H9 (cell line): ENCODE results near the gene RGS6. TPM values are rescaled to one million over a fixed set of nuclear protein-coding genes. Genes with fewer than 3 reads are reported as not detected.

Experiments used
- DNase-seq: peaks from one replicate; pipeline ENCODE4 v3.0.0-alpha.2; 2017
- H2AFZ ChIP-seq: one replicate; pipeline ENCODE4 v1.6.1; 2013; ENCODE audit warnings: mild to moderate bottlenecking, low read length, control low read depth, moderate library complexity
- H2AK5ac ChIP-seq: 2 replicates; pipeline ENCODE4 v1.6.1; 2013; ENCODE audit warnings: low read length, control low read depth, mixed read lengths; ENCODE audit not compliant: insufficient read length
- H2BK120ac ChIP-seq: one replicate; pipeline ENCODE4 v1.6.1; 2013; ENCODE audit warnings: low read depth, mild to moderate bottlenecking, low read length, control low read depth, inconsistent platforms; ENCODE audit not compliant: poor library complexity, severe bottlenecking
- H2BK12ac ChIP-seq: 2 replicates; pipeline ENCODE4 v1.6.1; 2013; ENCODE audit warnings: low read length, control low read depth, mixed read lengths, low read depth; ENCODE audit not compliant: insufficient read length
- H2BK15ac ChIP-seq: 2 replicates; pipeline ENCODE4 v1.6.1; 2013; ENCODE audit warnings: low read depth, low read length, control low read depth
- H2BK20ac ChIP-seq: one replicate; pipeline ENCODE4 v1.6.1; 2013; ENCODE audit warnings: low read depth, mild to moderate bottlenecking, low read length, control low read depth, inconsistent platforms; ENCODE audit not compliant: poor library complexity, severe bottlenecking
- H2BK5ac ChIP-seq: 2 replicates; pipeline ENCODE4 v1.6.1; 2013; ENCODE audit warnings: low read length, control low read depth, mixed read lengths; ENCODE audit not compliant: insufficient read length
- H3K14ac ChIP-seq: 2 replicates; pipeline ENCODE4 v1.6.1; 2013; ENCODE audit warnings: low read length, control low read depth; ENCODE audit not compliant: insufficient read depth
- H3K18ac ChIP-seq: 2 replicates; pipeline ENCODE4 v1.6.1; 2013; ENCODE audit warnings: low read depth, mild to moderate bottlenecking, mixed read lengths, low read length, control low read depth; ENCODE audit not compliant: insufficient read length
- H3K23ac ChIP-seq: 2 replicates; pipeline ENCODE4 v1.6.1; 2013; ENCODE audit warnings: low read length, control low read depth, mixed read lengths, low read depth; ENCODE audit not compliant: insufficient read length
- H3K23me2 ChIP-seq: 2 replicates; pipeline ENCODE4 v1.6.1; 2013; ENCODE audit warnings: low read depth, mild to moderate bottlenecking, mixed read lengths, low read length, control low read depth; ENCODE audit not compliant: insufficient read length, poor library complexity, severe bottlenecking
- H3K27ac ChIP-seq: 2 replicates; pipeline ENCODE4 v1.5.1; 2013; ENCODE audit warnings: low read length, control low read depth, mixed read lengths, low read depth; ENCODE audit not compliant: insufficient read length
- H3K27me3 ChIP-seq: 2 replicates; pipeline ENCODE4 v1.6.1; 2013; ENCODE audit warnings: low read length, control low read depth, inconsistent platforms; ENCODE audit not compliant: insufficient read depth
- H3K4ac ChIP-seq: 2 replicates; pipeline ENCODE4 v1.6.1; 2013; ENCODE audit warnings: low read depth, mild to moderate bottlenecking, control low read depth, inconsistent platforms, low read length, moderate library complexity
- H3K4me1 ChIP-seq: 2 replicates; pipeline ENCODE4 v1.6.1; 2013; ENCODE audit warnings: low read length, control low read depth, inconsistent platforms; ENCODE audit not compliant: insufficient read depth
- H3K4me2 ChIP-seq: 2 replicates; pipeline ENCODE4 v1.6.1; 2013; ENCODE audit warnings: low read length, control low read depth, mixed read lengths; ENCODE audit not compliant: insufficient read length, insufficient read depth
- H3K56ac ChIP-seq: 2 replicates; pipeline ENCODE4 v1.6.1; 2013; ENCODE audit warnings: low read depth, mild to moderate bottlenecking, mixed read lengths, low read length, control low read depth; ENCODE audit not compliant: insufficient read length
- H3K79me1 ChIP-seq: 2 replicates; pipeline ENCODE4 v1.6.1; 2013; ENCODE audit warnings: low read depth, mild to moderate bottlenecking, moderate library complexity, low read length, control low read depth, inconsistent platforms; ENCODE audit not compliant: insufficient read depth, poor library complexity, severe bottlenecking
- H3K79me2 ChIP-seq: 2 replicates; pipeline ENCODE4 v1.6.1; 2013; ENCODE audit warnings: low read length, control low read depth, inconsistent platforms; ENCODE audit not compliant: insufficient read depth
- H3K9ac ChIP-seq: 2 replicates; pipeline ENCODE4 v1.6.1; 2013; ENCODE audit warnings: low read length, control low read depth, mixed read lengths; ENCODE audit not compliant: insufficient read length; ENCODE audit errors: extremely low read depth
- H3K9me3 ChIP-seq: one replicate; pipeline ENCODE4 v1.6.1; 2013; ENCODE audit warnings: low read depth, low read length, inconsistent platforms; ENCODE audit not compliant: control insufficient read depth
- H3T11ph ChIP-seq: one replicate; pipeline ENCODE4 v1.6.1; 2013; ENCODE audit warnings: mild to moderate bottlenecking, low read length, control low read depth, inconsistent platforms
- H4K20me1 ChIP-seq: one replicate; pipeline ENCODE4 v1.6.1; 2013; ENCODE audit not compliant: control insufficient read depth, insufficient read length, insufficient read depth
- H4K5ac ChIP-seq: 2 replicates; pipeline ENCODE4 v1.6.1; 2013; ENCODE audit warnings: low read depth, mild to moderate bottlenecking, mixed read lengths, low read length, control low read depth; ENCODE audit not compliant: insufficient read length
- H4K8ac ChIP-seq: replicated peaks from 2 replicates; pipeline ENCODE4 v1.6.1; 2013; ENCODE audit warnings: low read length, control low read depth, mixed read lengths, low read depth; ENCODE audit not compliant: insufficient read length
- H4K91ac ChIP-seq: 2 replicates; pipeline ENCODE4 v1.6.1; 2013; ENCODE audit warnings: low read depth, mild to moderate bottlenecking, moderate library complexity, mixed read lengths, low read length, control low read depth; ENCODE audit not compliant: insufficient read length
- H3K27ac Mint-ChIP-seq, 3 experiments: 2 replicates in 2 of 3; 3 replicates in 1 of 3; pipeline ENCODE4 v1.8.0; 2020 to 2021; ENCODE audit warnings: mixed read lengths in 3 of 3, mild to moderate bottlenecking in 1 of 3, moderate library complexity in 1 of 3
- H3K27me3 Mint-ChIP-seq: 2 replicates; pipeline ENCODE4 v1.8.0; 2021; ENCODE audit warnings: low read depth, mild to moderate bottlenecking, moderate library complexity, mixed read lengths
- H3K36me3 Mint-ChIP-seq, 3 experiments: 2 replicates in 2 of 3; 3 replicates in 1 of 3; pipeline ENCODE4 v1.8.0; 2020 to 2021; ENCODE audit warnings: low read depth in 3 of 3, mixed read lengths in 3 of 3; ENCODE audit not compliant: insufficient read depth in 1 of 3
- H3K4me1 Mint-ChIP-seq, 2 experiments: 2 replicates each; pipeline ENCODE4 v1.8.0; 2020; ENCODE audit warnings: mixed read lengths in 2 of 2
- H3K4me3 Mint-ChIP-seq, 2 experiments: 2 replicates in 1 of 2; 3 replicates in 1 of 2; pipeline ENCODE4 v1.8.0; 2020 to 2021; ENCODE audit warnings: mild to moderate bottlenecking in 2 of 2, mixed read lengths in 2 of 2, moderate library complexity in 1 of 2
- H3K9me3 Mint-ChIP-seq, 2 experiments: 2 replicates in 1 of 2; 3 replicates in 1 of 2; pipeline ENCODE4 v1.8.0; 2020; ENCODE audit warnings: mild to moderate bottlenecking in 2 of 2, mixed read lengths in 2 of 2, moderate library complexity in 1 of 2
- total RNA-seq: library from RNA; stranded (reverse); gene quantifications from 2 replicates; pipeline ENCODE4 v1.2.1, GENCODE V29; 2021
- TF ChIP-seq, protein P1 (sequence below): fragments of 200-600 bp; sonication (generic); conservative IDR thresholded peaks from 3 replicates; pipeline ENCODE4 v1.8.0; 2021; ENCODE audit warnings: antibody characterized with exemption, mild to moderate bottlenecking

Gene RGS6
- total RNA-seq, 1 experiment from 2014 or later: 3.0 TPM

DNA sequence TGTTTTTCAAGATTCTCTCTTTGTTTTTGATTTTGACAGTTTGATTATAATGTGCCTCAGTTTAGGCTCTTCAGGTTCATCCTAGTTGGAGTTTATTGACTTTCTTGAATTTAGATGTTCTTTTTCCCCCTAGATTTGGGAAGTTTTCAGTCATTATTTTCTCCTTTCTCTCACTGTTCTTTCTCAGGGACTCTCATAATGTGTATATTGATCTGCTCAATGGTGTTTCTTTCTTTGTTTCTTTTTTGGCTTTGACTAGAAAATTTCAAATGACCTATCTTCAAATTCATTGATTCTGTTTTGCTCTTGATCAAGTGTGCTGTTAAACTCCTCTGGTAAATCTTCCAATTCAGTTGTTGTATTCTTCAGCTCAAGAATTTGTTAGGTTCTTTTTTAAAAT lies 108.3 kb downstream of the RGS6 start:
- Histone ChIP-seq H3K56ac (no peak overlapping the region), H2AFZ (no peak overlapping the region)

More for the DNA sequence above, 108.3 kb downstream of the RGS6 start:
- no peak overlapping the region for H3K4me3 Mint-ChIP-seq
- no peak overlapping the region for H4K8ac ChIP-seq
- no peaks in the 10 kb centered on the region for H3K27me3 Mint-ChIP-seq
- peaks cover 11 to 23% of the 10 kb centered on the region in 2 experiments for H3K4me1 Mint-ChIP-seq
- H4K5ac ChIP-seq: no peak overlapping the region
- no peak overlapping the region for H2BK120ac ChIP-seq
- TF ChIP-seq, protein P1, sequence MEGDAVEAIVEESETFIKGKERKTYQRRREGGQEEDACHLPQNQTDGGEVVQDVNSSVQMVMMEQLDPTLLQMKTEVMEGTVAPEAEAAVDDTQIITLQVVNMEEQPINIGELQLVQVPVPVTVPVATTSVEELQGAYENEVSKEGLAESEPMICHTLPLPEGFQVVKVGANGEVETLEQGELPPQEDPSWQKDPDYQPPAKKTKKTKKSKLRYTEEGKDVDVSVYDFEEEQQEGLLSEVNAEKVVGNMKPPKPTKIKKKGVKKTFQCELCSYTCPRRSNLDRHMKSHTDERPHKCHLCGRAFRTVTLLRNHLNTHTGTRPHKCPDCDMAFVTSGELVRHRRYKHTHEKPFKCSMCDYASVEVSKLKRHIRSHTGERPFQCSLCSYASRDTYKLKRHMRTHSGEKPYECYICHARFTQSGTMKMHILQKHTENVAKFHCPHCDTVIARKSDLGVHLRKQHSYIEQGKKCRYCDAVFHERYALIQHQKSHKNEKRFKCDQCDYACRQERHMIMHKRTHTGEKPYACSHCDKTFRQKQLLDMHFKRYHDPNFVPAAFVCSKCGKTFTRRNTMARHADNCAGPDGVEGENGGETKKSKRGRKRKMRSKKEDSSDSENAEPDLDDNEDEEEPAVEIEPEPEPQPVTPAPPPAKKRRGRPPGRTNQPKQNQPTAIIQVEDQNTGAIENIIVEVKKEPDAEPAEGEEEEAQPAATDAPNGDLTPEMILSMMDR: no peak
- no peaks in the 10 kb centered on the region for H4K20me1 ChIP-seq
- no peaks in the 10 kb centered on the region for H3K23me2 ChIP-seq
- H3K18ac ChIP-seq: no peak overlapping the region
- H3K79me1 ChIP-seq: no peaks in the 10 kb centered on the region
- H3K27me3 ChIP-seq: no peaks in the 10 kb centered on the region
- no peak overlapping the region for H3K23ac ChIP-seq
- no peak overlapping the region for H2BK12ac ChIP-seq
- no peak overlapping the region for H3K4ac ChIP-seq
- H3K27ac Mint-ChIP-seq: no peak overlapping the region; a peak in 1 of 7 replicates
- no peak overlapping the region for H3K27ac ChIP-seq
- H2BK15ac ChIP-seq: no peak overlapping the region
- H2BK20ac ChIP-seq: no peak overlapping the region
- no peak overlapping the region for H3T11ph ChIP-seq
- H2BK5ac ChIP-seq: no peak overlapping the region
- H3K9ac ChIP-seq: no peak overlapping the region
- H3K14ac ChIP-seq: no peak overlapping the region
- H3K4me2 ChIP-seq: no peak overlapping the region
- H3K36me3 Mint-ChIP-seq: peaks cover 10 to 24% (median 11%) of the 10 kb centered on the region in 3 experiments
- no peak overlapping the region for H2AK5ac ChIP-seq
- no peak overlapping the region for H4K91ac ChIP-seq
- no peaks in the 10 kb centered on the region for H3K4me1 ChIP-seq
- no peaks in the 10 kb centered on the region for H3K9me3 ChIP-seq
- no peaks in the 10 kb centered on the region for H3K79me2 ChIP-seq
- H3K9me3 Mint-ChIP-seq: peaks cover 19% of the 10 kb centered on the region in 2 experiments
- no peak for DNase-seq
